LoVo (cell line): ENCODE data around the gene KAT7.

ENCODE experiments used
- DNase-seq: peaks from one replicate; pipeline ENCODE4 v3.0.0-alpha.2; 2016; ENCODE audit warnings: low spot score

KAT7 gene

DNA sequence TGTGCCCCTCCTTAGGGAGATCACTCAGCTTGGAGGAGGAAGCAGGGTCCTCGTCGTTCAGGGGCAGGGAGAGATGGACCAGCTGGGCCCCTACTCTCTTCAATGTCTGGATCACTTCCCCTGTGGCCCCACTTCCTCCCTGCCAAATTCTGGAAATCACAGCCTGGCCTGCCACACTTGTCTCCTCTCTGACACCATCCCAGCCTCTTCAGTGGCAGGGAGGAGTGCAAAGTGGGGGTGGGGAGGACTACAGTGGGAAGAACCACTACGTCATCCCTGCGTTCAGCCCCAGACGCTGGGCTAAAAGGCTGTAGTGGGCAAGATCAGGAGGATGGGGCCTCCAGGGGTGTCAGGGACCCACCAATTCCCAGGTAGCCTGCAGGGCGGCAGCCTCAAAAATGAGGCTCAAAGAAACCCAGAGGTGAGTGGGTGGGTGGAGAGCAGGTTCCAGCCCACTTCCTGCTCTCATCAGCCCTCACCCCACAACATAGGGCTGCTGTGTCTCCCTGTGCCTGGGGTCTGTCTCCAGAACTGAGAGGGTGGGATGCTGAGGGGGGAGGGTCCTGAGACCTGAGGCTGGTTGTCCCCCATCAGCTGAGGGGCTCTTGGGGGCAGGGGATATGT lies 84.4 kb downstream of the KAT7 start:
- DNase-seq, result no peak

DNA sequence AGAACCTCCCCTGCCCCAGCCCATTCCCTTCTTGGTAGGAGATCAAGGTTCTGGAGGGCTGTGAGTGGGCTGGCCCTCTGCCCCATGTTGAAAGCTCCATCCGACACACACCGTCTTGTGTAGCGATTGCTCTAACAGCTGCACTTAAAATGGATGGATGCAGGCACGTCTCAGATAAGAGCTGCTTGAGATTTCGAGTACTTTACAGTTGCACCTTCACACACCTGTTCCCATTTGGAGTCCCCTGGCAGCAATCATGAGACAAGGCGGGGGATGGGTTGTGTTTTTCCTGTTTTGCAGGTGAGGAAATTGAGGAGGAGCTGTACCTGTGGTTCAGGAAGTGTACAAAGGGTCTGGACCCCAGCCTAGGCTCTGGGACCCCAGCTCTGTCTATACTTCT lies 85.0 kb downstream of the KAT7 start:
- DNase-seq, result no peak

DNA sequence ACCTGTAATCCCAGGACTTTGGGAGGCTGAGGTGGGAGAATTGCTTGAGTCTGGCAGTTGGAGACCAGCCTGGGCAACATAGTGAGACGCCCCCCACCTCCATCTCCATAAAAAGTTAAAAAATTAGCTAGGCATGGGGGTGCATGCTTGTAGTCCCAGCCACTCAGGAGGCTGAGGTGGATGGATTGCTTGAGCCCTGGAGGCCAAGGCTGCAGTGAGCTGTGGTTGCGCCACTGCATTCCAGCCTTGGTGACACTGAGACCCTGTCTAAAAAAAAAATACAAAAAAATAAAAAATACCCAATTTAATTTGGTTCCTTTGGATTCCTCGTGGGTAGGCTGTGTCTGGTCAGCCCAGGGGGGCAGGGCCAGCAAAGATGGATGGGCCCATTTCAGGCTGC lies 85.4 kb downstream of the KAT7 start:
- no peak for DNase-seq

DNA sequence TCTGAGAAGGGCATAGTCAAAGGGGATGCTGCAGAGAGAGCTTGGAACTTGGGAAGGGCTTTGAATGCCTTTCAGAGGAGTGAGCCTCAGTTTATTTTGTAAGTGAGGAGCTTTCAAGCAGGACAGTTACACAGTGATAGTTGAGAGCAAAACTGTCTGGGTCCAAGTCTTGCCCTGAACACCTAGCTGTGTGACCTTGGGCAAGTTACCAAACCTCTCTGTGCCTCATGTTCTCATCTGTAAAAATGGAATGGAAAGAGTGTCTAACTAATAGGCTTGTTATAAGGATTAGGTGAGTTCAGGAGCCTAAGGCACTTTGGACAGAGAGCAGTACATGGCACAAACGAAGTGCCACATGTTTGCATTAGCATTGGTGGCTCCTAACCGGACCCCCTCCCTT lies 86.4 kb downstream of the KAT7 start:
- DNase-seq, result no peak

DNA sequence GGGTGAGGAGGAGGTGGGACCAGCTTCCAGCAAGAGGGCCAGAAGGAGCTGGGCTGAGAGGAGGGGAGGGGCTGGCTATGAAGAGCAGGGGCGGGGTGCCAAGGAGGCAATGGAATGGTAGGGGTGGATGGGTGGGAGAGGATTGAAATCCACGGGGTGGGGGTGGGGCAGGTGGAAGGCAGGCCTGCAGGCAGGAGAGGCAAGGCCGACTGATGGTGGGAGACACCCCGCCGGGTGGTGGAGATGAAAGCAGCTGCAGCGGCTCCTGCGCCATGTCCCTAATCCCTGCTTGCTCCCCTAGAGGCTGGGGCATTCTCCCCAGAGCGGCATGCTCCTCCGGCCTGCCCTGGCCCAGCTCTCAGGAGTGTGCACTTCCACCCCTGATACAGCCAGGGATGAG lies 87.2 kb downstream of the KAT7 start:
- no peak for DNase-seq

DNA sequence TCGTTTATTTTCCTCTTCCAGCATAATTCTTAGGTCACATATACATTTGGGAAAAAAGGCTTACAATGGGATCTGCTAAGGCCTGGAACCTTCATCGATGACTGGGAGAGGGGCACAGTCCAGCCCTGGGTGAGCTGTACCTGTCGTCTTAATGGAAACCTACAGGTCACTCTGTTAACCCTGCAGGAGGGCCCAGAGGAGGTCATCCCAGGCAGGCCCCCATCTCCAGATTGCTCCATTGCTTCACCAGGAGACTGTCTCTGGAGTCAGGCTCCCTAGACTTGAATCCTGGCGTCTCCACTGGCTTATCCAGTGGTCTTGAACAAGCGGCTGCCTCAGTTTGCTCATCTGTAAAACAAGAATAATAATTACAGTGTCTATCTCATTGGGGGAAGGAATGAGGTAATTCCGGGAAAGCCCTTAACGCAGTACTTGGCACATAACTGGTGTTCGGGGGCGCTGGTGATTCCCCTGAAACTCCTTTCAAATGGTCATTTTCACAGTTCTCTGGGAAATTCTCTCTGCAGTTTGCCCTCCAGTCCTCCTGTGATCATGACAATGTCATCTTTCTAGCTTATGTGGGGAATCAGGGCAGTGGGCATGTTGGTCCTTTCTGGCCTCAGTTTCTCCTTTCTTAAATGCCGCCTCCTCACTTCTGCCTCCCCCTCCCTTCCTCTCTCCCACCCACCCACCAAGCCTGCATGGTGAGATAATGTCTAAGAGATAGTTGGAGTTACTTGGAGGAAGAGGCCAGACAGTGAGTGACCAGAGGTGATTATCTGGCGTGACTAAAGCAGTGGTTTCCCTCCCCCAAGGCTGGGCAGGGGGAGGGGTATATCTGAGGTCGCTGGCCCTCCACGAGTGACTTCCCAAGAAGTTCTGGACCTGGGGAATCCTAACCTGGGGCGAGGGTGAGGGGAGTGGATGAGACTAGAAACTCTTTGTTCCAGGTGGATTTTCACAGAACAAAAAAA lies 90.7 kb downstream of the KAT7 start:
- no peak for DNase-seq

DNA sequence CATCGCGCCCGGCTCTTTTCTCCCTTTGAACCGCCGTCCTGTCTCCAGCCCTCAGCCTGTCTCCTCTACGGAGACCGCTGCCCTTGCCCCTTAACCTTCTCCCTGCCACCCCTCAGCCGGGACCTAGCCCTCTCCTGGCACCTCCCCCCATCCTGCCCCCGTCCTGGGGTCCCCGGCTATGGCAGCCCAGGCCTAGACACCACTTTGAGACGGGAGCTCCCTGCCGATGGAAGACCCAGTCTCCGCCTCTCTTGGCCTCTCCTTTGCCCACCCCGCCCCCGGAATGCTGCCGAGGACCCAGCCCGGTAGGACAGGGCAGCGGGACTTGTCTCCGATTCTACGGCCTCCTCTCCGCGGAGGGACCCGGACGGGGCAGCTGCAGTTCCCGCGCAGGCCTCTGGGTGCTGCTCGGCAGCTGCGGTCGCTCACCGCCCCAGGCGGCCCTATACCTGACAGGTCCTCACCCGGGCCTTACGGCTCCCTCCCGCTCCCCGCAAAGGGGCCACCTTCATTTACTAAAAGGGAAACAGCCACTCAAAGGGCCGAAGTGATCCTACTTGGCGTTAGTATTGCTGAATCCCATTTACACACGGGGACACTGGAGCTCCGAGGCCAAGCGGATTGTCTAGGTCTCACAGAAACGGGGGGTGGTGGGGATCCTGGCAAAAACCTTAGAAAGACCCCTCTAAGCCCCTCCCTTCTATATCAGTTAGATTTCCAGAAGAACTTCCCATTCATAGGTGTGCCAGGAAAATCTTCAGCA lies 92.0 kb downstream of the KAT7 start:
- peak; percentile 76 for DNase-seq

DNA sequence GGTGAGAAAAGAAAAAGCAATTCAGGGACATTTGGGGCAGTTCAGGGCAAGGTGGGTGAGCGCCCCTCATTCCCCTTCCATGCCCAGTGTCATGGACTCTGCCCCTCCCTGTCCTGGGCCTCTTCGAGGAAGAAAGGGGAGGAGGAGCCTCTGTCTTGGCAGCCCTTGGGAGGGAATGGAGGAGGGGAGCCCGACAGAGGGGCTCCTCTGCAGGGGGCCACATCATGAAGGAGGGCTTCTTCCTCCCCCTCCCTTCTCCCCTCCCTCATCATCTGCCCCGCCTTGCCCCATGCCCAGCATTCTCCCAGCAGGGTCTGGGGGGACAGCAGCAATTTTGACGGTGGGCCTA lies 92.5 kb downstream of the KAT7 start:
- DNase-seq, result no peak

DNA sequence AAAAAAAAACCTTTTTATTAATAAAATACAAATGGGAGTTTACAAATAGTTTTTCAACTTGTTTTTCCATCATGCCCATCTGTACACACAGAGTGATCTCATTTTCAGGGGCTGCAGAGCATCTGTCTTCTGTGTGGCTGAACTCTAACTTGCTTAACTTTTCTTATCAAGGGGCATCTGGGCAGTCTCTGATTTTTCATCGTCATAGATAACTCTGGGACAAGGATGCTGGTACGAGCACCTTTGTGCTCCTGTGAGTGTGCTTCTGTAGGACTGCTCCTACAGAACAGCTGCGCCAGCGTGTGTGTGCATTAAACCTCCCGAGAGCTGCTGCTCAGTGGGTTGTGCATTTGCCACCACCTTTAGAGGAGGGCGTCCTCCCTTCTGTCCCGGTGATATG lies 94.0 kb downstream of the KAT7 start:
- no peak for DNase-seq
